ENCODE data around the gene TYRP1.
"Not testable (repeated sequence)": the region's sequence is repeated elsewhere in the genome, so short reads cannot be mapped to it uniquely, and the experiment has no call there.

The TYRP1 gene, protein sequence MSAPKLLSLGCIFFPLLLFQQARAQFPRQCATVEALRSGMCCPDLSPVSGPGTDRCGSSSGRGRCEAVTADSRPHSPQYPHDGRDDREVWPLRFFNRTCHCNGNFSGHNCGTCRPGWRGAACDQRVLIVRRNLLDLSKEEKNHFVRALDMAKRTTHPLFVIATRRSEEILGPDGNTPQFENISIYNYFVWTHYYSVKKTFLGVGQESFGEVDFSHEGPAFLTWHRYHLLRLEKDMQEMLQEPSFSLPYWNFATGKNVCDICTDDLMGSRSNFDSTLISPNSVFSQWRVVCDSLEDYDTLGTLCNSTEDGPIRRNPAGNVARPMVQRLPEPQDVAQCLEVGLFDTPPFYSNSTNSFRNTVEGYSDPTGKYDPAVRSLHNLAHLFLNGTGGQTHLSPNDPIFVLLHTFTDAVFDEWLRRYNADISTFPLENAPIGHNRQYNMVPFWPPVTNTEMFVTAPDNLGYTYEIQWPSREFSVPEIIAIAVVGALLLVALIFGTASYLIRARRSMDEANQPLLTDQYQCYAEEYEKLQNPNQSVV

DNA sequence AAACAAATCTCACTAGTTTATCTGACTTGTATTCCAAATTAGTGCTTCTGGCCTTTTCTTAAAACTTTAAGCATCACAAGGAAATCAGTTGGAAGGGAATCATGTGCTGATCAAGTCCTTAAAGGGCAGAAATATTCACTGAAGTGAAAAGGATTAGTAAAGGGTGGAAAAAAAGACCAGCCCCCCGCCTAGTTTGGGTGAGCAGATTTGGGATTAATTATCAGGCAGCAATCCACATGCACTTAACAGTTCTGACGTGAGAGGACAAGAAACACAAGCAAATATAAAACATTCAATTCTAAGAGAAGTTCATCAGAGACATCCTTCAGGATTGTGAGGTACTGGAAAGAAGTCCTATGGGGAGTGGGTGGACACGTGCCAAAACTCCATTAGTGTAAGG is at the start of gene TYRP1:
TSS of gene TYRP1 (plus strand) at position 245 of the 400 bp plus-strand sequence. CDS start 612 bp downstream, outside the sequence.
- no peak for DNase-seq

DNA sequence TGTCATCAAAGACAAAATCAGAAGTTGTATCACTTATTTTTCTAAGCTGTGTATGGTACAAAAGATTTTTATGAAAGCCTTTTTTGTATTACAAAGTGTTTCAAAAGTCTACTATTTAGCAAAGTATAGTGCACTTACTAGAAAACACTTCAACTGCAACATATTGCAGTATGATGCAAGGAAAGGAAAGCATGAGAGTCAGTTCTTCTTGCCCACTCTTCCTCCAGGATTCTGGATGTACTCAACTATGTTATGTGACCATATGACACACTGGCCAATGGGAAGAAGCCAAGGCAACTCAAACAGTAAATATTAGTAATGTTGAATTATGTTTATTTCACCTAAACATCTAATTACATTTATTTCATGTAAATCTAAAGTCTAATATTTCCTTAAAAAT is 49.5 kb upstream of the TYRP1 start:
- DNase-seq = no peak

DNA sequence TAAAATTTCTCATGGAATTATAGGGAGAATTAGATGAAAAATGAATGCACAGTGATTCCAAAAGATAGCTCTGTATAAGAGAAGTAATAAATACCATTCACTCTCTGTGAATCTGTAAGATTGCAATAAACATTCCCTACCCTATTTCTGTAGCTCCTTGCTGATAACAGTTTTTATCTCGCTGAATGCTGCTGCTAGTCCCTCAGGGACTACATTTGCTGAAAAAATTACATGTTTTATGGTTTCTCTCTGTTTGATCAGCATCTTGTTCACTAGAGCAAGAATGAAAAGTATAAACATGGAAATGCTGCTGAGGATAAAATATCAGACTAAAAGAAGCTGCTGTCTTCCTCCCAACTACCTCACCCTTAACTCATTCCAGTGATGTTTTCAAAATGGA is 44.3 kb upstream of the TYRP1 start:
- DNase-seq = no peak

DNA sequence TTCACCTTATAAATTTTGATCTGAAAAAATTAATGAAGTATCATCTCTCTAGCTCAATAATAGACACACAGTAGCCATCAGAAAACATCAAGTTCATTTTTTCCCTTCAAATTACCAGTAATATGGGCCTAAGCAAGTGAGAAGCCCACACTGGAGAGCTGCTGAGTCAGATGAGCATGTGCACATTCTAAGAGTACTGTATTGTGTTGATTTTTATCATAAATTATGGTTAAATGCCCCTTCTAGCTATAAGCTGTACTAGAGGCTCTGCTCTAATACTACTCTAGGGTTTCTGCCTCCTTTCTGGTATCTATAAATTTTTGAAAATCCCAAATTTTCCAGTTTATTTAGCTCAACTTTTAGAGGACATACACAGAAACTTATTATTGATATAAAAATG is 42.1 kb upstream of the TYRP1 start:
- DNase-seq = no peak

DNA sequence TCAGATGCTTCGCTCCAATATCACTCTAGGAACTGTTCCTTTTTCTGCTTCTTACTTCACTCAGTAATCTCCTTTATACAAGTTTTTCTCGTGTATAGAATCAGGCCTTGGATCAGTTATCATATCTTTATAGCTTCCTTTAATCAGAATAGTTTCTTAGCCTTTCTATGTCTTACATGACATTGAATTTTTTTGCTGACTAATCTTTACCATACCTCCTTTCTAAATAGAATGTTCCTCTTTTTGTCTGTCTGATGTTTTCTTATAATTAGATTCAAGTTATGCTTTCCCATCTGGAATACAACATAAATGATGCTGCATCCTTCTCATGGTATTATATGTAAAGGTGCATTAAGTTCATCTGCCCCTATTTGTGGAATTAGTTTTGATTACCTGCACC is 40.2 kb upstream of the TYRP1 start:
- no peak for DNase-seq

DNA sequence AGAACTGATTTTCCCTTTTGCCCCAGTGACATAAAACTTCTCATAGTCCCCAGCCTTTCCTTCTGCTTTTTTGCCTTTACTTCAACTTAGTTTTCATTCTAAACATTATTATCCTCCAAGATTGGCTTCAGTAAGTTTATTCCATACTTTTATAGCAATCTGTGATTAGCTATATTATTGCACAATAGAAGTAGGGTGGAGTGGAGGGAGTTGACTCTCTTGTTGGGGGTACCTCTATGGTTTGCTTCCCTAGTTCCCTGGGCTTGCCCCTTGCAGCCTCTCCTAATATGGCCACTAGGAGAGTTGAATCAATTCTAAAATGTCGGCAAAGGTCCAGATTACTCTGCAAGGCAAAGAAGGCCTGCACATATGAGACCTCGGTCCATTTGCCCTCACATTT is 36.4 kb upstream of the TYRP1 start:
- DNase-seq = no peak

DNA sequence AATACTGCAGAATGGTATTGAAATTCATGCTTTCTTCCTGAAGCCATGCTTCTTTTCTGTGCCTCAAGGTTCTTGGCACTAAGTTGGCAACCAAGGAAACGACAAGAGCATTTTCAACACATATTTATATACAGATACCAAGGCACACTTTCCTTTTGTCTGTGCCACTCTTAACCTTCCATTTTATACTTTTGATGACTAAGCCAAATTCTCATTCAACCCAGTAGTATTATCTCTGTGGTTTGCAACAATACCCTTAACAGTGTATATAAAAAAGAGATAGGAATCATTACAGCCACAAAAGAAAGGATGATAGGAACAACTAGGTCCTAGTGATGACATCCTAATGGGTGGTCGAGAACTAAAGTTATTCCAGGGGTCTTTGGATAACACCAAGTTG is 36.0 kb upstream of the TYRP1 start:
- DNase-seq = no peak

DNA sequence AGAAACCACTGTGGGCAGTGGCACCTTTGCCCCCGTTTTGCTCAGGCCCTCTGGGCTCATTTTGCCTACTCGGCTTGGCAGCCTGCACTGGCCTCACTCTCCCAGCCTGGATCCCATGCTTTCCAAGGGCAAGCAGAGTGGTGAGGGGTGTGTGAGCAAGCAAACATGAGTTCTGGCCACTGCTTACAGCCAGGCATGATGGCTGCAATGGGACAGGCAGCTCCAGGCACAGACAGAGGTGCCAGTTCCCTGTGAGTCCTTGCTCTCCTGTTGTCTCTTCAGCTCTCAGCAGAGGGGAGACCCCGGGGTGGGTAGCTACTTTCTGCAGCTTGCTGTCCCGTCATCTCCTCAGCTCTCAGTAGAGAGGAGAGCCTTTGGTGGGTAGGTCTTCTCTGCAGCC is 35.2 kb upstream of the TYRP1 start:
- no peak for DNase-seq

DNA sequence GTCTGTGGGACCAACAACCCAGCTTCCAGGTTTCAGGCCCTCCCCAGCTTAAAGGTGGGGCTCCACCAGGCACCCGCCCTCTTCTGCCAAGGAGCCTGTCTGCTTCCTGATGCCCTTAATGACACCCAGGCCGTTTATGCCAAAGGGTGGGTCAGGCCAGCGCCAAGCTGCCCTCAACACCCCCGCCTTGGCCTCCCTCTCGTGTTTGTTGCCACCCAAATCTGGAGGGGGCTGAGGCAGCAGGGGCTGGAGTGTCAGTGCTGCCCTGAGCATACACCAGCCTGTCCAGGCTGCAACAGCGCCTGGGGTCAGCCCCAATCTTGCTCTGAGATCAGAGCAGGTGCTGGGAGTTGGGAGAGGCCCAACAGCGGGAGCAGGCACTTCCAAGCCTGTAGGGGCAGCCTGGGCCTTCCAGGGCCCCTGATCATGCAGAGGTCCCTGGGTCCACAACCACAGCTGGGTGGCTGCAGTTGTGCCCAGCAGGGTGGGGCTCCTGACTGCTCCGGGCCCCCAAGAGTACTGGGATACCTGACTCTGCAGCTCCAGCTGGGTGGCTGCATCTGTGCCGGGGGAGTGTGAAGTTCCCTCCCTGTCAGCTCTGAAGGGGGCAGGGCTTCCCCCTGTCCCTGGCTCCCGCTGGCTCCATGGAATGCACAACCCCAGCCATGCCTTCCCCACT is 34.5 kb upstream of the TYRP1 start:
- DNase-seq = no peak

DNA sequence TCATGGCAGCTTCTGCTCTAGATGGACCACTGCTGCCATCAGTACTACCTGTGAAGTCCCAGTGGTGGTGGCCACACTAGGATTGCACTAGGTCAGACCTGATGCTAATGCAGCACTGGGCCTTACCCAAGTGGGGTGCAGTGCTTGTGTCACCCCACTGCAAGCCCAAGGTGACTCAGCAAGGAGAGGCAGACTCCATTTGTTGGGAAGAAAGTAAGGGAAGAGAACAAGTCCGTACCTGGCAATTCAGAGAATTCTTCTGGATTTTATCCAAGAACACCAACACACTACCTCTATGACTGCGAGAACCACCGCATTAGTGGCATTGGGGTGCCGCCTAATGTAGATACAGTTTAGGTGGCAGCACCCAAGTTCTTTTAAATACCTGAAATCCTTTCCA is 34.0 kb upstream of the TYRP1 start:
- DNase-seq = no peak

DNA sequence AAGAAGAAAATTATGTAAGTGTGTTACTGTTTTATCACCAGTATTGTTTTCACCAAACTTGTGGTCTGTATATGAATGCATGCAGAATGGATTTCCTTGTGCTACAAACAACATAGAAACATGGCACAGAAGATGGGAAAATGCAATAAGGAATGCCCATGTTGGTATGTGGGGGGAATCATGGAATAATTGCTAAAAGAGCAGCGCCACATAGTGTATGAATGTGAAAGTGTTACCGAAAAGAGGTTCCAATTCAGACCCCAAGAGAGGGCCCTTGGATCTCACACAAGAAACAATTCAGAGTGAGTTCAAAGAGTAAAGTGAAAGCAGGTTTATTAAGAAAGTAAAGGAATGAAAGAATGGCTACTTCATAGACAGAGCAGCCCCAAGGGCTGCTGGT is 26.4 kb upstream of the TYRP1 start:
- no peak for DNase-seq

DNA sequence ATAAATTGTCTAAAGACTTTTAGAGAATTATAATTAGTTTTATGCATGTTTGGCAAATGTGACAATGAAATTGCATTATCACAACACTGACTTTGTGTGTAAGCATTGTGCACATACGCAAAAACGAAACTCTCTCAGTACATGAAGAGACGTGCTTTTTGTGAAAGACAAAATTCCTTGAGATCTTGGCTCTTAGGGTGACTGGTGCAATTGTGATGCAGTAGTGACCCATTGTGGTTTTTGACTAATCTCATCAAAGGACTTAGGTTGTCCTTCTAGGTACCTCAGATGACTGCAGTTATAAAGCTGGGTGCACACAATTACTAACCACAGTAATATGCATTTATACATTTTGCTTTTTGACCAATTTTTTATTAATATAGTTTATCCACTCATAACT is 25.3 kb upstream of the TYRP1 start:
- DNase-seq = no peak

DNA sequence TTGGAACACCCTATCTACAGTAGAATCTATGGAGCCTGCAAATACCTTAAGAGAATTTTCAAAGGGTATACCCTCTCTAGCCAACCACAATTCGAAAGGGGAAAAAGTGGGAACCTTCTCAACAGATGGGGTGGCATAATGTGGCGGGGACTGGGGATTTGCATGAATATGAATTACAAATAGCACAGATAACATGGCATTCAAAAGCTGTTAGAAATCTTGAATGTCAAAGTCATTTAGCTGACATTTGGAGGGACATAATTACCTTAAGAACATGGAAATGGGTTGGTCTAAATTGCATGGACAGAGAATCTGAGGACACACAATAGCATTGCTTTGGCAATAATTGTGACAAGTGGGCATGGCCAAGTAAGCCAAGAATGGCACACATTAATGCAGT is 23.2 kb upstream of the TYRP1 start:
- no peak for DNase-seq

DNA sequence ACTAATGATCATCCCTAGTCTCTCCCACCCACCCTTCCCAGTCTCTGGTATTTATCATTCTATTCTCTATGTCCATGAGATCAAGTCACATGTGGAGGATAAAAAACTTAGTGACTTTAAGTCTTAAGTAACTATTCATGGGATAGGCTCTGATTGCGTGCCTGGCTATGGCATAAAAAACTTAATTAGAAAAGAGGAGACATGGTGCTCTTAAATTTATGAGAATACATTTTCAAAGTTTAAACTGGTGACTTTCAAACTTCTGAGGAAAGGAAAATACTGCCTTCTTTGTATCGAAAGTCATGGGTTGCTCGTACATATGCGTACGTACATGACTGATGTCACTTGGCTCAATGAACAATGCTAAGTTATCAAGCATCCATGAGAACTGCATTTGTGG is 18.2 kb upstream of the TYRP1 start:
- DNase-seq = no peak

DNA sequence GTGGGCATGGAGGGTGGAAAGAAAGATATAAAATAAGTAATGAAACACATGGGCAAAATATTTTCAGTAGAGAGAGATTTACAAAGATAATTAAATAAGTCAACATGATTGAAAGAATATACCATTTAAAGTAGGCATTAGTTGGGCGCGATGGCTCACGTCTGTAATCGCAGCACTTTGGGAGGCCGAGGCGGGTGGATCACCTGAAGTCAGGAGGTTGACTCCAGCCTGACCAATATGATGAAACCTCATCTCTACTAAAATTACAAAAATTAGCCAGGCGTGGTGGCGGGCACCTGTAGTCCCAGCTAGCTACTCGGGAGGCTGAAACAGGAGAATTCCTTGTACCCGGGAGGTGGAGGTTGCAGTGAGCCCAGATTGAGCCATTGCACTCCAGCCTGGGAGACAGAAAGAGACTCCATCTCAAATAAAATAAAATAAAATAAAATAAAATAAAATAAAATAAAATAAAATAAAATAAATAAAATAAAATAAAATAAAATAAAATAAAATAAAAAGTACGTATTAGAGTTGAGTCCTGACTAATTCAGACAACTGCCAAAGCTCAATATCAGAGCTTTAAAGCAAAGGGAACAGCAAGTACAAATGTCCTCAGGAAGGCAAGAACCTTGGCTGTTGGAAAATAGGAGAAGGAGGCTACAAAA is 15.6 kb upstream of the TYRP1 start:
- DNase-seq = not testable (repeated sequence)

DNA sequence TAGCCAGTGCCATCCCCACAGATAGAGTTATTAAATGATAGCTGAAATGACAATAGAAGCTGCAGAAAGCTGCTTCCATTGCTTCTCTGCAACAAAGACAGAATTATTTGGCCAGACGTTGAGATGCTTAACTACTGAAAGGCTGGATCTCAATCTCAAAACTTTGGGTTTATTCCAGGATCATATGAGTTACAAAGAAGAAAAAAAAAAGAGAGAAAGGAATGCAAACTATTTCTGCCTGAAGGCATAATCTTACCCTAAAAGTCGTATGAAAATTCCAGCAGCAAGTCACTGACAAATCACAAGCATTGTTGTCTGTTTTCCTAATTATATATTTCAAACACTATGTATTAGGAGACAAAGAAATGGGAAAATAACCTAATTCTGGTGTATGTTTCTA is 12.8 kb upstream of the TYRP1 start:
- no peak for DNase-seq

DNA sequence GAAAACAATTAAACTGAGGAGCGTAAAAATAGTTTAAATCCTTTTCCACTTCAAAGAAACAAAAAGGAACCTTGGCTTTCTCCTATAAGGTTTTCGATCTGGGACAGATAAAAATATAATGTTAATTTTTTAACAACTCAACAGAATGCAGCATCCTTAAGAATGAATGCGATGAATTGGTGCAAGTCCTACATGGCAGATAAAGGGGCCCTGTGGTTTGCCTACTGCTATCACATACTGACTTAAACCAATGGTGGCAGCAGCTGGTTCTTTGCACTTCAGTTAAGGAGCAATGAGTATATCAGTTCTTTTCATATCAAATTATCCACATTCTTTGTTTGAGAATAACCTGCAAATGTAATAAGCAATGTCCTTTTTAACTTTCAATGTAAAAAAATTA is 12.4 kb upstream of the TYRP1 start:
- no peak for DNase-seq

DNA sequence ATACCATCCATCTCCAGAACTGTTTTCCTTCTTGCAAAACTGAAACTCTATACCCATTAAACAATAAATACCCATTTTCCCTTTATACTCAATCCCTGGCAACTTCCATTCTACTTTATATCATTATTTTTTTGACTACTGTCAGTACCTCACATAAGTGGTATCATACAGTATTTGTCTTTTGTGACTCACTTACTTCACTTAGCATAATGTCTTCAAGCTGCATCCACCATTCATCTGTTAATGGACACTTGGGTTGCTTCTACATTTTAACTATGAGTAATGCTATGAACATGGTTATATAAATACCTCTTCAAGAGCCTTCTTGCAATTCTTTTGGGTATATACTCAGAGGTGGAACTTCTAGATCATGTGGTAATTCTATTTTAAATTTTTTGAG is 11.6 kb upstream of the TYRP1 start:
- no peak for DNase-seq

DNA sequence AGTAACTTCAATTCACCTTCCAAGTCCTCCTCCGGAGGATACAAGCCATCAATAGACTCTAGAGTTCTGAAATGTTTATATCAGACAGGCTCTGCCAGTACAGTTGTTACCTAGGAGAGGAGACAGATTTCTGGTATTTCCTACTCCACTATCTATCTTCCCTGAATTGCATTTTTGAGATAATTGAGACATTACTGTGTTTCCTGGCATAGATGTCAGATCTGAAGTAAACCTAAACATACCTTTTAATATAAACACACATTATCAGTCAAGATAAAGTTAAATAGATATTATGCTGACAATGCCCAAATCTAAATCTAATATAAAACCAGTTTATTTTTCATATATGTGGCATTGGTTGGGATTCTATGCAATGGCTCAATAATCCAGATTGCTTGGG is 8.2 kb upstream of the TYRP1 start:
- no peak for DNase-seq

DNA sequence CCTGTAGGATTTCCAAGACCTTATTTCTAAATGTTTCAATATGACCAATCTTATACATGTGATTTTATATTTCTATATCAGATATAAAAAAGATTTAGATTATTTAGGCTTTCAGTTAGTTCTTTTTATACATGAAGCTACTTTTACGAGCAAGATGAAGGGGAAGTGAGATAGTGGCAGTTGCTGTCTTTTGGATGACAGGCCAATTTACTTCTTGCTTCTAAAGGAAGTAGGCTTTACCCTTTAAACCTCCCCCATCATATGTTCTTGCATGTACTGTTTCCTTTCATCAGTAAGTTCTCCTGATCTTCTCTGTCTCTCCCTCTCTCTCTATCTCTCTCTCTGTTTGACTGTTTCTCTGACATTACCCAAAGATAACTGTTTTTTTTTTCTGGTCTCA is 4.0 kb upstream of the TYRP1 start:
- DNase-seq = no peak

DNA sequence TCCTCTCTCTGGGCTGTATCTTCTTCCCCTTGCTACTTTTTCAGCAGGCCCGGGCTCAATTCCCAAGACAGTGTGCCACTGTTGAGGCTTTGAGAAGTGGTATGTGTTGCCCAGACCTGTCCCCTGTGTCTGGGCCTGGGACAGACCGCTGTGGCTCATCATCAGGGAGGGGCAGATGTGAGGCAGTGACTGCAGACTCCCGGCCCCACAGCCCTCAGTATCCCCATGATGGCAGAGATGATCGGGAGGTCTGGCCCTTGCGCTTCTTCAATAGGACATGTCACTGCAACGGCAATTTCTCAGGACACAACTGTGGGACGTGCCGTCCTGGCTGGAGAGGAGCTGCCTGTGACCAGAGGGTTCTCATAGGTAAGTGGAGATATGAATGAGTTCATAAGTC is 828 bp downstream of the TYRP1 start:
- DNase-seq = no peak

DNA sequence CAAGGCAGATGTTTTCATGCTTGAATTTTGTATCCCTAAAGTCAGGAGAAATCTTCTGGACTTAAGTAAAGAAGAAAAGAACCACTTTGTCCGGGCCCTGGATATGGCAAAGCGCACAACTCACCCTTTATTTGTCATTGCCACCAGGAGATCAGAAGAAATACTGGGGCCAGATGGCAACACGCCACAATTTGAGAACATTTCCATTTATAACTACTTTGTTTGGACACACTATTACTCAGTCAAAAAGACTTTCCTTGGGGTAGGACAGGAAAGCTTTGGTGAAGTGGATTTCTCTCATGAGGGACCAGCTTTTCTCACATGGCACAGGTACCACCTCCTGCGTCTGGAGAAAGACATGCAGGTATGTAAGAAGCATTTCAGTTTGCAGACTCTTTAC is 2.3 kb downstream of the TYRP1 start:
- DNase-seq = no peak

DNA sequence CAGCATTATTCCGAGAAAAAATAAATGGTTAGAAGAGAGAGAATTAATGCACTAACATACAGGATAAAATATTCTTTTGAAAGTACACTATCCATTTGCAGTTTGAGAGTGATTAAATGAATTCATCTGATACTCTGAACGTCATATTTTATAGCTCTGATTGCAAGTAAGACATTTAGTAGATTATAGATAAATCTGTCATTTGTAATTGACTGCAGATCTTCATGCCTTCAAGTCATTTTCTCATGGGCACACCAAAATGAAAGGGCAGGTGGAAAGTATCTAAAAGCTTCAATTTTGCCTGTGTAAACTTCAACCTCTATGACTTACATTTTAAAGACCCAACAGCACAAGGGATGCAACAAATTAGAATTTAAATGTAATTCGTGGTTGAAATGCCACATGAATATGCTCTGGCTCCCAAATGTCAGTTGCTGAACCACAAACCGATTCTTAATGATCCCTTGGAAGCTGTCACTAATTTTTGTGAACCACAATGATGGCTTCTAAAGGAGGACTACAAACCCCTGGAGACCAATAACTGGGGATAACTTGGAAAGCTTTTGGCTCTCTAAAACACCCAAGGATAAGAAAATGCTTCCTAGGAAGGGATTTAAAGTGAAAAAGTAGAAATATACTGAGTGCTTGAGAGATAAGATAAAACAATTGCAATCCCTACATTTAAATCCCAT is 3.9 kb downstream of the TYRP1 start:
- no peak for DNase-seq

All from right forelimb (tissue), 1 donor.